Measurements from ENCODE around the gene FOXP1.

- no peak for TF ChIP-seq CTCF (IDR thresholded peaks at IDR 0.05 in 4 of 5, conservative IDR thresholded peaks at IDR 0.05 in 1 of 5)
- no peak for TF ChIP-seq POLR2A (IDR thresholded peaks at IDR 0.05)
These were observed 357.5 kb downstream of the FOXP1 start for GRCh38 chr3:71225951-71226564.
